ENCODE data around the gene HPSE2.

HPSE2 gene

GRCh38 chr10:98852686-98853085, 383.0 kb downstream of the HPSE2 start:
- no peaks in the 10 kb centered on the region for H3K79me1 ChIP-seq (ENCODE audit: low read length)
- H3K4me1 ChIP-seq (ENCODE audit: control insufficient read depth, low read depth, low read length), result no peaks in the 10 kb centered on the region
- no peak overlapping the region for H3K56ac ChIP-seq (ENCODE audit: low read length)
- no peak overlapping the region for H2BK120ac ChIP-seq (ENCODE audit: low read depth, low read length)
- no peak overlapping the region for H4K5ac ChIP-seq (ENCODE audit: low read length)
- H3K18ac ChIP-seq (ENCODE audit: low read length), result no peak overlapping the region
- no peak overlapping the region for H3K27ac ChIP-seq (ENCODE audit: low read depth, low read length)
- no peak overlapping the region for H3K4me3 ChIP-seq (ENCODE audit: low read length)
- H3K23ac ChIP-seq (ENCODE audit: low read length), result no peak overlapping the region
- H3K36me3 ChIP-seq (ENCODE audit: control insufficient read depth, insufficient read depth, low read length), result no peaks in the 10 kb centered on the region
- H3K27me3 ChIP-seq (ENCODE audit: insufficient read depth, low read length, poor library complexity), result no peaks in the 10 kb centered on the region
- no peak overlapping the region for H3K9ac ChIP-seq (ENCODE audit: low read length)
- H3K79me2 ChIP-seq (ENCODE audit: control insufficient read depth, insufficient read depth, low read length), result no peaks in the 10 kb centered on the region
- DNase-seq, result peak; percentile 8
- H4K8ac ChIP-seq (ENCODE audit: low read depth, low read length), result no peak overlapping the region
- no peak overlapping the region for H3K4me2 ChIP-seq (ENCODE audit: low read length)
- H3K4ac ChIP-seq (ENCODE audit: low read depth, low read length), result no peak overlapping the region
- H2AK5ac ChIP-seq (ENCODE audit: low read length), result no peak overlapping the region
- no peak overlapping the region for H2BK5ac ChIP-seq (ENCODE audit: low read length)
- H2BK15ac ChIP-seq (replicated peaks; ENCODE audit: low read depth), result no peak overlapping the region
- no CpG with 5 or more reads among the region's 1 CpG for WGBS (ENCODE audit: extremely low coverage, insufficient coverage, low lambda C conversion rate)

DNA sequence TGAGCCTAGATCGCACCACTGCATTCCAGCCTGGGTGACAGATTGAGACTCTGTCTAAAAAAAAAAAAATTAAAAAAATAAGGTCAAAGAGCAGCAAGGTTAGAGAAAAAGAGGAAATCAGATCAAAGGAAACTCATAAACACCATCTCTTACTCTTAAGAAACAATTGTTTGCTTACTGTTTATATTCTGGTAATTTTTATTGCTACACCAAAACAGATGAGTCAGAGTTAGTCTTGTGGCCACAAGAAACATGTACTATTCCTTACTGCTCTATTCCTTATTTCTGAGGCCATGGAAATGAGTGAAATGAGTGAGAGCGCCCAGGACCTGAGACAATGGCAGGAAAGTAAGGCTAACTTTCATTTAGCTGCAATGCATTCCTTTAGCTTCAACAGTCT, 387.3 kb downstream of the HPSE2 start:
- Histone ChIP-seq H3K4ac (ENCODE audit: low read depth, low read length) (no peak overlapping the region), H3K79me1 (ENCODE audit: low read length) (no peaks in the 10 kb centered on the region), H2BK15ac (replicated peaks; ENCODE audit: low read depth) (no peak overlapping the region), H3K18ac (ENCODE audit: low read length) (no peak overlapping the region), H4K5ac (ENCODE audit: low read length) (no peak overlapping the region), H3K4me3 (ENCODE audit: low read length) (no peak overlapping the region), H3K27ac (ENCODE audit: low read depth, low read length) (no peak overlapping the region), H3K27me3 (ENCODE audit: insufficient read depth, low read length, poor library complexity) (no peaks in the 10 kb centered on the region), H3K4me2 (ENCODE audit: low read length) (no peak overlapping the region), H3K23ac (ENCODE audit: low read length) (no peak overlapping the region), H2BK5ac (ENCODE audit: low read length) (no peak overlapping the region), H2AK5ac (ENCODE audit: low read length) (no peak overlapping the region), H4K8ac (ENCODE audit: low read depth, low read length) (no peak overlapping the region), H3K4me1 (ENCODE audit: control insufficient read depth, low read depth, low read length) (no peaks in the 10 kb centered on the region), H3K56ac (ENCODE audit: low read length) (no peak overlapping the region), H3K36me3 (ENCODE audit: control insufficient read depth, insufficient read depth, low read length) (no peaks in the 10 kb centered on the region), H3K9ac (ENCODE audit: low read length) (no peak overlapping the region), H3K79me2 (ENCODE audit: control insufficient read depth, insufficient read depth, low read length) (no peaks in the 10 kb centered on the region), H2BK120ac (ENCODE audit: low read depth, low read length) (no peak overlapping the region)
- no peak for DNase-seq
- no CpG with 5 or more reads among the region's 2 CpGs for WGBS (ENCODE audit: extremely low coverage, insufficient coverage, low lambda C conversion rate)

GRCh38 chr10:98846787-98847186, 388.9 kb downstream of the HPSE2 start:
- H2AK5ac ChIP-seq (ENCODE audit: low read length), result no peak overlapping the region
- no peak overlapping the region for H3K4me2 ChIP-seq (ENCODE audit: low read length)
- H3K9ac ChIP-seq (ENCODE audit: low read length), result no peak overlapping the region
- H2BK15ac ChIP-seq (replicated peaks; ENCODE audit: low read depth), result no peak overlapping the region
- no peaks in the 10 kb centered on the region for H3K79me2 ChIP-seq (ENCODE audit: control insufficient read depth, insufficient read depth, low read length)
- H2BK120ac ChIP-seq (ENCODE audit: low read depth, low read length), result no peak overlapping the region
- H3K4ac ChIP-seq (ENCODE audit: low read depth, low read length), result no peak overlapping the region
- H3K4me1 ChIP-seq (ENCODE audit: control insufficient read depth, low read depth, low read length), result no peaks in the 10 kb centered on the region
- no peak overlapping the region for H3K56ac ChIP-seq (ENCODE audit: low read length)
- H4K8ac ChIP-seq (ENCODE audit: low read depth, low read length), result no peak overlapping the region
- H3K23ac ChIP-seq (ENCODE audit: low read length), result no peak overlapping the region
- no peak overlapping the region for H4K5ac ChIP-seq (ENCODE audit: low read length)
- no peak overlapping the region for H3K18ac ChIP-seq (ENCODE audit: low read length)
- H3K27me3 ChIP-seq (ENCODE audit: insufficient read depth, low read length, poor library complexity), result no peaks in the 10 kb centered on the region
- H3K27ac ChIP-seq (ENCODE audit: low read depth, low read length), result no peak overlapping the region
- H2BK5ac ChIP-seq (ENCODE audit: low read length), result no peak overlapping the region
- WGBS (ENCODE audit: extremely low coverage, insufficient coverage, low lambda C conversion rate), result no CpG with 5 or more reads among the region's 2 CpGs
- no peaks in the 10 kb centered on the region for H3K79me1 ChIP-seq (ENCODE audit: low read length)
- H3K4me3 ChIP-seq (ENCODE audit: low read length), result no peak overlapping the region
- no peak for DNase-seq
- H3K36me3 ChIP-seq (ENCODE audit: control insufficient read depth, insufficient read depth, low read length), result no peaks in the 10 kb centered on the region

DNA sequence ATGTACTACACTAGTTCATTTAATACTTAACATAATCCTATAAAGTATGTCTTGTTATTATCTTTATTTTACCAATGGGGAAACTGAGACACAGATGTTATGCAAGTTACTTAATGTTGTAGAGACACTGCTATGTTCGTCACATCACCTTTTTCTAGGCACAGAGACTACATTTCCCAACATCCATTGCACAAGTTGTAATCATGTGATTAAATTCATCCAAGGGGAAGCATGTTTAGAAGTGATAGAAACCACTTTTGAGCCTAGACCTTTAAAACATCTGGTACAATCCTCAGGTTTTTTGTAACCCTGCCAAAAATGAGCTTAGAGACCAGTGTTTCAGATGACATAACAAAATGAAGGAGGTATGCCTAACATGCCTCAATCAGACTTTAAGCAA, 402.1 kb downstream of the HPSE2 start:
- H3K18ac ChIP-seq (ENCODE audit: low read length), result no peak overlapping the region
- H3K23ac ChIP-seq (ENCODE audit: low read length), result no peak overlapping the region
- no peak overlapping the region for H4K5ac ChIP-seq (ENCODE audit: low read length)

DNA sequence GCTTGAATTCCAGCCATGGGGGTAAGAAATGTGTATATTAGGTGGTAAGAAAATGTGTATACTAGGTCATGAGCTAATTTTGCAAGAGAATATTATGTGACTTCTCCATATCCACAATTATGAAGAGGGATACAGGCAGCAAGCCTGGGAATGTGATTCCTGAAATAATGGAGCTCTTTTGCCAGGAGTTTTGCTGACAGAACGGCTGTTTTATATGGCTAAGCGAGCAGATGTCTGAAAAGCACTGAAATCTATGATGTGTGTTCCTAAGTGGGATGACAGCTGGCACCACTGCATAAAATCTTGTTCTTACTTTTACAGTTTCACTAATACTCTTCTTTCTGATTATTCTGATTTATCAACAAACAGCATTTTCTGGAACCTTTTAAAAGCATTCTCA, 402.9 kb downstream of the HPSE2 start:
- no peak overlapping the region for H3K4me3 ChIP-seq (ENCODE audit: low read length)
- WGBS (ENCODE audit: extremely low coverage, insufficient coverage, low lambda C conversion rate), result no CpG with 5 or more reads among the region's 2 CpGs

More for the DNA sequence above, 402.1 kb downstream of the HPSE2 start:
- H3K4me3 ChIP-seq (ENCODE audit: low read length), result no peak overlapping the region
- H3K4me2 ChIP-seq (ENCODE audit: low read length), result no peak overlapping the region
- H2BK15ac ChIP-seq (replicated peaks; ENCODE audit: low read depth), result no peak overlapping the region
- H3K79me2 ChIP-seq (ENCODE audit: control insufficient read depth, insufficient read depth, low read length), result no peaks in the 10 kb centered on the region
- H3K79me1 ChIP-seq (ENCODE audit: low read length), result no peaks in the 10 kb centered on the region
- H2BK120ac ChIP-seq (ENCODE audit: low read depth, low read length), result no peak overlapping the region
- H3K36me3 ChIP-seq (ENCODE audit: control insufficient read depth, insufficient read depth, low read length), result no peaks in the 10 kb centered on the region
- no peak overlapping the region for H2BK5ac ChIP-seq (ENCODE audit: low read length)
- no peaks in the 10 kb centered on the region for H3K4me1 ChIP-seq (ENCODE audit: control insufficient read depth, low read depth, low read length)
- no peak overlapping the region for H2AK5ac ChIP-seq (ENCODE audit: low read length)
- H3K27ac ChIP-seq (ENCODE audit: low read depth, low read length), result no peak overlapping the region
- whole genome bisulfite sequencing (ENCODE audit: extremely low coverage, insufficient coverage, low lambda C conversion rate), result no CpG with 5 or more reads among the region's 1 CpG
- H3K4ac ChIP-seq (ENCODE audit: low read depth, low read length), result no peak overlapping the region
- H3K27me3 ChIP-seq (ENCODE audit: insufficient read depth, low read length, poor library complexity), result no peaks in the 10 kb centered on the region
- no peak overlapping the region for H3K56ac ChIP-seq (ENCODE audit: low read length)
- peak; percentile 10 for DNase-seq
- no peak overlapping the region for H3K9ac ChIP-seq (ENCODE audit: low read length)
- no peak overlapping the region for H4K8ac ChIP-seq (ENCODE audit: low read depth, low read length)

GRCh38 chr10:98832196-98832595, 403.5 kb downstream of the HPSE2 start:
- Histone ChIP-seq H3K18ac (ENCODE audit: low read length) (no peak overlapping the region), H3K27ac (ENCODE audit: low read depth, low read length) (no peak overlapping the region), H2BK5ac (ENCODE audit: low read length) (no peak overlapping the region), H3K4me1 (ENCODE audit: control insufficient read depth, low read depth, low read length) (no peaks in the 10 kb centered on the region), H2BK15ac (replicated peaks; ENCODE audit: low read depth) (no peak overlapping the region), H3K27me3 (ENCODE audit: insufficient read depth, low read length, poor library complexity) (no peaks in the 10 kb centered on the region), H2AK5ac (ENCODE audit: low read length) (no peak overlapping the region), H3K23ac (ENCODE audit: low read length) (no peak overlapping the region), H2BK120ac (ENCODE audit: low read depth, low read length) (no peak overlapping the region), H3K4me2 (ENCODE audit: low read length) (no peak overlapping the region), H4K8ac (ENCODE audit: low read depth, low read length) (no peak overlapping the region), H3K79me2 (ENCODE audit: control insufficient read depth, insufficient read depth, low read length) (no peaks in the 10 kb centered on the region), H3K56ac (ENCODE audit: low read length) (no peak overlapping the region), H3K36me3 (ENCODE audit: control insufficient read depth, insufficient read depth, low read length) (no peaks in the 10 kb centered on the region), H3K4ac (ENCODE audit: low read depth, low read length) (no peak overlapping the region), H3K79me1 (ENCODE audit: low read length) (no peaks in the 10 kb centered on the region), H4K5ac (ENCODE audit: low read length) (no peak overlapping the region), H3K4me3 (ENCODE audit: low read length) (no peak overlapping the region), H3K9ac (ENCODE audit: low read length) (no peak overlapping the region)
- DNase-seq, result no peak
- no CpG with 5 or more reads among the region's 3 CpGs for WGBS (ENCODE audit: extremely low coverage, insufficient coverage, low lambda C conversion rate)

More for the DNA sequence above, 402.9 kb downstream of the HPSE2 start:
- Histone ChIP-seq H3K18ac (ENCODE audit: low read length) (no peak overlapping the region), H4K5ac (ENCODE audit: low read length) (no peak overlapping the region), H2BK5ac (ENCODE audit: low read length) (no peak overlapping the region), H3K4me2 (ENCODE audit: low read length) (no peak overlapping the region), H3K27me3 (ENCODE audit: insufficient read depth, low read length, poor library complexity) (no peaks in the 10 kb centered on the region), H3K23ac (ENCODE audit: low read length) (no peak overlapping the region), H2AK5ac (ENCODE audit: low read length) (no peak overlapping the region), H3K4ac (ENCODE audit: low read depth, low read length) (no peak overlapping the region), H2BK15ac (replicated peaks; ENCODE audit: low read depth) (no peak overlapping the region), H3K36me3 (ENCODE audit: control insufficient read depth, insufficient read depth, low read length) (no peaks in the 10 kb centered on the region), H3K79me2 (ENCODE audit: control insufficient read depth, insufficient read depth, low read length) (no peaks in the 10 kb centered on the region), H4K8ac (ENCODE audit: low read depth, low read length) (no peak overlapping the region), H3K79me1 (ENCODE audit: low read length) (no peaks in the 10 kb centered on the region), H3K27ac (ENCODE audit: low read depth, low read length) (no peak overlapping the region), H3K4me1 (ENCODE audit: control insufficient read depth, low read depth, low read length) (no peaks in the 10 kb centered on the region), H3K9ac (ENCODE audit: low read length) (no peak overlapping the region), H3K56ac (ENCODE audit: low read length) (no peak overlapping the region), H2BK120ac (ENCODE audit: low read depth, low read length) (no peak overlapping the region)
- DNase-seq, result no peak

Data from mesendoderm (in vitro differentiated cells).